Lower leg skin (tissue), 4 donors: ENCODE data around the gene SLC27A4. TPM values are rescaled to one million over a fixed set of nuclear protein-coding genes. Genes with fewer than 3 reads are reported as not detected.

Source experiments
- DNase-seq, 2 donors: peaks; one replicate each; pipeline ENCODE4 v3.0.0-alpha.2; 2019; ENCODE audit warnings: low spot score in 2 of 2
- H3K4me3 ChIP-seq: fragments of 200-600 bp; sonication (generic); 2 replicates; pipeline ENCODE4 v1.5.1; 2017; ENCODE audit warnings: mild to moderate bottlenecking, low read depth; ENCODE audit not compliant: poor library complexity, severe bottlenecking
- POLR2A ChIP-seq, 2 donors: fragments of 450-650 bp; IDR thresholded peaks; one replicate each; pipeline ENCODE4 v1.6.1; 2016 to 2017; ENCODE audit warnings: antibody characterized with exemption in 2 of 2, mild to moderate bottlenecking in 1 of 2, moderate library complexity in 1 of 2
- WGBS, 2 donors: methylation state at CpG; one replicate each; pipeline ENCODE4 v1.1.5; 2018; 5-methylcytosine and 5-hydroxymethylcytosine counted together
- intact Hi-C: fragments of 100-400 bp; cut with DNase I; formaldehyde crosslinking; loops from one replicate; pipeline ENCODE4 v1.15.0; 2023; ENCODE audit warnings: low total_unique reads
- total RNA-seq, 4 donors: library from RNA; depleted of rRNA; stranded (reverse); fragments of >200 nt; gene quantifications; one replicate each; pipeline ENCODE4 v1.1.0, GENCODE V29; 2016
- TF ChIP-seq, protein P1 (sequence below), 3 donors: fragments of 450-650 bp; IDR thresholded peaks; one replicate each; pipeline ENCODE4 v1.5.1; 2016; ENCODE audit warnings: antibody characterized with exemption in 3 of 3, mild to moderate bottlenecking in 3 of 3, moderate library complexity in 2 of 3

The SLC27A4 gene
- total RNA-seq, result 100 to 1,000 TPM in 1 of 4 donors, 10 to 100 TPM in 3; 64.7 to 105 (median 73.3) TPM

DNA sequence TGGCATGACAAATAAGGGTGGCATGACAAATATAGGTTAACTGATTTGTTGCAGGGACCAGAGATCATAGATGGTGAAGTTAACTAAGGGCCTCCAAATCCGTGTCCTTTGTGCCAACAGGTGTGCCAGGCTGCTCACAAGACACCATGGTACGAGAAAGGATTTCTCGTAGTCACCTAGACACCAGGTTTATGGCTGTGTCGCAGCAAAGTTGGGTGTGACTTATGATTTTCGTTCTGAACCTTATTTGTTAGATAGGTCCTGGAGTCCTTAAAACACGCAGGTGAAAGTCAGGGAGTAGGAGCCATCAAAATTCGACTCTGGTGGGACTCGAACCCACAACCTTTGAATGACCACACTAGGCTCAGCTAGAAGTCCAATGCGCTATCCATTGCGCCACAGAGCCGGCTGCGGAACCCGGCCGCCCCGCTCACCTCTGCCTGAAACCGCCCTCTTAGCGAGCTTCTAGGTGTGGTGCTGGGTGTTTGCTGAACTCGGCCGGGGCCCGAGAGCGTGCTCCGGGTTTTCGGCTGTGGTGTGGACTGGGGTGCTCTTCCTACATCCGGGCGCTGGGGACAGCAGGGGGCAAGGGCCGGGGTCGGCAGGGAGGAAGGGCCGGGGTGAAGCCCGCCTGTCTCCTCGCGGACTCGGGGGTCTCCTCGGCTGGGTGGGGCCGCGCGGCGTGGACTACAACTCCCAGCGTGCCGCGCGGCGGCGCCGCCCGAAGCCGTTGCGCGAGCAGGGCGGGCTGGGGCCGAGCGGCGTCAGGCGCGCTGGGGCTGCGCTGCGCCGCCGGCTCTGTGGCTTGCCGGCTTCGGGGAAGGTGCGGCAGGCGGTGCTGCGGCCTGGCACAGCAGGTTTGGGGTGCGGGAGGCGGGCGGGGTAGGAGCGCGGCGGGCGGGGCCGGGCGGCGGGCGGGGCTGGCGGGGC is at the start of gene SLC27A4:
TSS of gene SLC27A4 (plus strand) at position 767 of the 930 bp plus-strand sequence. CDS start 2,606 bp downstream, outside the sequence.
- intact Hi-C loops, result loop anchor here (5.0 kb wide), 1 partner anchor 53 kb away; no protein-coding TSS in a partner anchor
- 8 to 31% methylated on average over 11 to 35 of the region's 75 CpGs for WGBS, 2 donors
- peak within 1 kb of the TSS; percentile 58 for H3K4me3 ChIP-seq
- TF ChIP-seq POLR2A (IDR thresholded peaks at IDR 0.05), result no peak
- TF ChIP-seq, protein P1, sequence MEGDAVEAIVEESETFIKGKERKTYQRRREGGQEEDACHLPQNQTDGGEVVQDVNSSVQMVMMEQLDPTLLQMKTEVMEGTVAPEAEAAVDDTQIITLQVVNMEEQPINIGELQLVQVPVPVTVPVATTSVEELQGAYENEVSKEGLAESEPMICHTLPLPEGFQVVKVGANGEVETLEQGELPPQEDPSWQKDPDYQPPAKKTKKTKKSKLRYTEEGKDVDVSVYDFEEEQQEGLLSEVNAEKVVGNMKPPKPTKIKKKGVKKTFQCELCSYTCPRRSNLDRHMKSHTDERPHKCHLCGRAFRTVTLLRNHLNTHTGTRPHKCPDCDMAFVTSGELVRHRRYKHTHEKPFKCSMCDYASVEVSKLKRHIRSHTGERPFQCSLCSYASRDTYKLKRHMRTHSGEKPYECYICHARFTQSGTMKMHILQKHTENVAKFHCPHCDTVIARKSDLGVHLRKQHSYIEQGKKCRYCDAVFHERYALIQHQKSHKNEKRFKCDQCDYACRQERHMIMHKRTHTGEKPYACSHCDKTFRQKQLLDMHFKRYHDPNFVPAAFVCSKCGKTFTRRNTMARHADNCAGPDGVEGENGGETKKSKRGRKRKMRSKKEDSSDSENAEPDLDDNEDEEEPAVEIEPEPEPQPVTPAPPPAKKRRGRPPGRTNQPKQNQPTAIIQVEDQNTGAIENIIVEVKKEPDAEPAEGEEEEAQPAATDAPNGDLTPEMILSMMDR (IDR thresholded peaks at IDR 0.05), result no peak
- DNase-seq, result peak; percentile 48 to 90

DNA sequence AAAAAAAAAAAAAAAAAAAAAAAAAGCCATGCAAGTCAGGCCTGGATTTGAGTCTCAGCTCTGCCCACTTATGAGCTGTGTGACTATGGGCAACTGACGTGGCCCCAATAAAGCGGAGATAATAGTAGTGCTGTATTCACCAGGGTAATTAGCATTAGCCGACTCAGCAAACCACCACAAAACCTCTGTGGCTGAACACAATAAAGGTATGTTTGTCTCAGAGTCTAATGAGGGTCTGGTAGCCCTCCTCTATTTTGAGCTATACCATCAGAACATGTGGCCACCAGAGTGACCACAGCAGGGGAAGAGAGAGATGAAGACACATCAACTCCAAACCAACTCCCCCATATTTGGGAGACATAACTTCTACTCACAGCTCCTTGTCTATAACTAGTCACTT is 48.3 kb upstream of the SLC27A4 start:
- intact Hi-C loops, result no loop called here
- DNase-seq, result no peak
- no peak overlapping the region for H3K4me3 ChIP-seq
- TF ChIP-seq POLR2A (IDR thresholded peaks at IDR 0.05), result no peak
- TF ChIP-seq, protein P1 (IDR thresholded peaks at IDR 0.05), result no peak
- 80 to 88% methylated on average over 3 of the region's 3 CpGs for WGBS, 2 donors

DNA sequence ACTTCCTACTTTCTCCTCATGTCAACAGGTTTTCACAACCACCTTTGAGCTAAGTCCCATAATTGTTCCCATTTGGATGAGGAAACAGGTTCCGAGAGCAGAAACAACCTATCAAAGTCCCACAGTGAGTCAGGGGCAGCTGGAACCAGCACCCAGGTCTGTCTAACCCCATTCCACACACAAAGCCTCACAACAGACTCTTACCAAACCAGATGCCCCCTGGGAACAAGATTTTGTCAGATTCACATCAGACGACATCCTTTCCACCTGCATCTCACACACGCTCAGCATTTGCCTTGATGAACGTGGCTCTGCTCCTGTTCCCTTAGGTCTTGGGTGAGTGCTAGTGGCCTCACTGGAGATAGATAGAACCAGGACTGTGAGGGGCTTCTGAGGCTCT is 47.2 kb upstream of the SLC27A4 start:
- intact Hi-C loops, result no loop called here
- TF ChIP-seq POLR2A (IDR thresholded peaks at IDR 0.05), result no peak
- TF ChIP-seq, protein P1 (IDR thresholded peaks at IDR 0.05), result no peak
- 82 to 86% methylated on average over 4 of the region's 4 CpGs for WGBS, 2 donors
- H3K4me3 ChIP-seq, result no peak overlapping the region
- no peak for DNase-seq

DNA sequence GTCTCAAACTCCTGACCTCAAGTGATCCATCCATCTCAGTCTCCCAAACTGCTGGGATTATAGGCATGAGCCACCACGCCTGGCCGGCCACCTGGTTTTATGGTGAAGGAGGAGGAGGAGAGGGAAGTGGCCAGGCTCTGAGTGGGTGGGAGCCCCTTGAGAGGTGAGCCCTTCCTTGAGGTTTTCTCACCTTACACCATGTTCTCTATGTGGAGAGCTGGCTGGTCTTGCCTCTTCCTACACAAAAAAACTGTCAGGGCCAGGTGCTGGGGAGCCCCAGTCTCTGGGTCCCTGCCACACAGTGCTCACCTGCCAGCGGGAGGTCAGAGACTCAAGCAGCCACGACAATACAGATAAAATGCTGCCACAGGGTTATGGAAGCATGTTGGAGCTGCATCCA is 46.2 kb upstream of the SLC27A4 start:
- 92% methylated on average over 4 of the region's 4 CpGs for WGBS, 2 donors
- no peak overlapping the region for H3K4me3 ChIP-seq
- no peak for DNase-seq
- TF ChIP-seq, protein P1 (IDR thresholded peaks at IDR 0.05), result no peak
- TF ChIP-seq POLR2A (IDR thresholded peaks at IDR 0.05), result no peak
- intact Hi-C loops, result no loop called here

DNA sequence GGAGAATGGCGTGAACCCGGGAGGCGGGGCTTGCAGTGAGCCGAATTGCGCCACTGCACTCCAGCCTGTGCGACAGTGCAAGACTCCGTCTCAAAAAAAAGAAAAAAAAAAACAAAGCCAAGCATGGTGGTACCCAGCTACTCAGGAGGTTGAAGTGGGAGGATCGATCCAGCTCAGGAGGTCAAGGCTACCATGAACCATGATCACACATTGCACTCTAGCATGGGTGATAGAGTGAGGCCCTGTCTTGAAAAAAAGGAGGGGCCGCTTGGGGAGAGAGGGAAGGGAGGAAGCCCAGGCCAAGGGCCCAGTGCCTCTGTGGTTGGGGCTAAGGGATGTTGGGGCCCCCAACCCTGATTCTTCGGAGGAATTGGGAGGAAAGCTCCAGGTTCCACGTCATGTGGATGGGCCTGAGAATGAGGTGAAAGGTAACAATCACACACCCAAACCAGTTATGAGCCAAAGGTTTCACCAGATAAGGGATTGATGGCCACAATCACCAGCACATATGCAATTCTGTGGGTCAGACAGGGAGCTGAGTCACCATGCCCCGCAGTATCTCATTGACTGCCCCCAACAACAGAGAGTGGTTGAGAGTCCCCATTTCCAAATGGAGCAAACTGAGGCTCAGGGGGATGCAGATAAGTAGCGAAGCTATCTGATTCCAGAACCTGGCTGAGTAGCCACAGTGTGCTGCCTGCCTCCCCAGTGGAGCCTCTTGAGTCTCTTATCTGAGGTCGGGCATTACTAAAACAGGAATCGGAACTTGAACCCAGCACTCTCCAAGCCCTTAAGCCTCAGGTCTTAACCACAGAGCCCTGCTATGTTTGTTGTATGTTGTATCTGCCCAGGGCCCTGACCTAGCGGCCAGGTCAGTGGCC is 43.7 kb upstream of the SLC27A4 start:
- no peak for DNase-seq
- intact Hi-C loops, result no loop called here
- no peak overlapping the region for H3K4me3 ChIP-seq
- TF ChIP-seq, protein P1 (IDR thresholded peaks at IDR 0.05), result no peak
- 88 to 92% methylated on average over 16 of the region's 16 CpGs for WGBS, 2 donors
